ENCODE measurements around the gene KSR1.
"Not testable (repeated sequence)": the region's sequence is repeated elsewhere in the genome, so short reads cannot be mapped to it uniquely, and the experiment has no call there.

KSR1 gene

GRCh38 chr17:27637818-27638217, 181.6 kb downstream of the KSR1 start:
- Mint-ChIP-seq H3K27ac (peak overlapping the region; percentile 80), H3K36me3 (ENCODE audit: low read depth) (peaks cover 53% of the 10 kb centered on the region), H3K4me1 (ENCODE audit: low read depth) (peaks cover 53% of the 10 kb centered on the region)
- H3K9me3 Mint-ChIP-seq; H3K27me3 Mint-ChIP-seq; H3K4me3 Mint-ChIP-seq; intact Hi-C loops (cut with micrococcal nuclease): not testable (repeated sequence)

- Mint-ChIP-seq H3K36me3 (ENCODE audit: low read depth) (peaks cover 59% of the 10 kb centered on the region), H3K4me1 (ENCODE audit: low read depth) (peaks cover 47% of the 10 kb centered on the region)
- H3K4me3 Mint-ChIP-seq; H3K27ac Mint-ChIP-seq; intact Hi-C loops (cut with micrococcal nuclease); H3K27me3 Mint-ChIP-seq; H3K9me3 Mint-ChIP-seq: not testable (repeated sequence)
Measured at GRCh38 chr17:27638415-27638914, 182.2 kb downstream of the KSR1 start.

GRCh38 chr17:27640790-27641189, 184.5 kb downstream of the KSR1 start:
- Mint-ChIP-seq H3K27ac (no peak overlapping the region), H3K36me3 (ENCODE audit: low read depth) (peaks cover 76% of the 10 kb centered on the region), H3K9me3 (no peaks in the 10 kb centered on the region), H3K4me1 (ENCODE audit: low read depth) (peaks cover 29% of the 10 kb centered on the region), H3K27me3 (no peaks in the 10 kb centered on the region), H3K4me3 (no peak overlapping the region)
- intact Hi-C loops (cut with micrococcal nuclease), result no loop called here

- H3K27ac Mint-ChIP-seq, result peak overlapping the region; percentile 26
- intact Hi-C loops (cut with micrococcal nuclease), result no loop called here
- H3K4me3 Mint-ChIP-seq, result no peak overlapping the region
- peaks cover 30% of the 10 kb centered on the region for H3K4me1 Mint-ChIP-seq (ENCODE audit: low read depth)
- H3K27me3 Mint-ChIP-seq, result no peaks in the 10 kb centered on the region
- peaks cover 93% of the 10 kb centered on the region for H3K36me3 Mint-ChIP-seq (ENCODE audit: low read depth)
- H3K9me3 Mint-ChIP-seq, result no peaks in the 10 kb centered on the region
Measured at GRCh38 chr17:27644586-27644985, 188.3 kb downstream of the KSR1 start.

- H3K27me3 Mint-ChIP-seq; H3K27ac Mint-ChIP-seq; H3K4me3 Mint-ChIP-seq; intact Hi-C loops (cut with micrococcal nuclease); H3K9me3 Mint-ChIP-seq: not testable (repeated sequence)
- Mint-ChIP-seq H3K36me3 (ENCODE audit: low read depth) (peaks cover 89% of the 10 kb centered on the region), H3K4me1 (ENCODE audit: low read depth) (peaks cover 37% of the 10 kb centered on the region)
Measured at GRCh38 chr17:27645621-27646020, 189.4 kb downstream of the KSR1 start.

- Mint-ChIP-seq H3K4me1 (ENCODE audit: low read depth) (peaks cover 37% of the 10 kb centered on the region), H3K9me3 (no peaks in the 10 kb centered on the region), H3K4me3 (no peak overlapping the region), H3K27ac (peak overlapping the region; percentile 20), H3K27me3 (no peaks in the 10 kb centered on the region), H3K36me3 (ENCODE audit: low read depth) (peaks cover 83% of the 10 kb centered on the region)
- intact Hi-C loops (cut with micrococcal nuclease), result no loop called here
Measured at GRCh38 chr17:27646232-27646631, 190.0 kb downstream of the KSR1 start.

GRCh38 chr17:27647765-27648164, 191.5 kb downstream of the KSR1 start:
- Mint-ChIP-seq H3K27ac (no peak overlapping the region), H3K27me3 (no peaks in the 10 kb centered on the region), H3K4me3 (no peak overlapping the region), H3K36me3 (ENCODE audit: low read depth) (peaks cover 68% of the 10 kb centered on the region), H3K9me3 (no peaks in the 10 kb centered on the region), H3K4me1 (ENCODE audit: low read depth) (peaks cover 37% of the 10 kb centered on the region)
- intact Hi-C loops (cut with micrococcal nuclease), result no loop called here

GRCh38 chr17:27649111-27649571, 192.9 kb downstream of the KSR1 start:
- Mint-ChIP-seq H3K27ac (peak overlapping the region; percentile 16), H3K4me1 (ENCODE audit: low read depth) (peaks cover 35% of the 10 kb centered on the region), H3K36me3 (ENCODE audit: low read depth) (peaks cover 54% of the 10 kb centered on the region)
- intact Hi-C loops (cut with micrococcal nuclease); H3K9me3 Mint-ChIP-seq; H3K4me3 Mint-ChIP-seq; H3K27me3 Mint-ChIP-seq: not testable (repeated sequence)

- intact Hi-C loops (cut with micrococcal nuclease), result loop anchor here (5.0 kb wide), 1 partner anchor 232 kb away; no protein-coding TSS in a partner anchor
- H3K27me3 Mint-ChIP-seq, result no peaks in the 10 kb centered on the region
- peak overlapping the region; percentile 16 for H3K27ac Mint-ChIP-seq
- no peak overlapping the region for H3K4me3 Mint-ChIP-seq
- peaks cover 46% of the 10 kb centered on the region for H3K36me3 Mint-ChIP-seq (ENCODE audit: low read depth)
- peaks cover 32% of the 10 kb centered on the region for H3K4me1 Mint-ChIP-seq (ENCODE audit: low read depth)
- H3K9me3 Mint-ChIP-seq, result no peaks in the 10 kb centered on the region
Measured at GRCh38 chr17:27649929-27650328, 193.7 kb downstream of the KSR1 start.

- no peak overlapping the region for H3K27ac Mint-ChIP-seq
Measured at GRCh38 chr17:27650836-27651235, 194.6 kb downstream of the KSR1 start.

GRCh38 chr17:27651411-27652345, 195.4 kb downstream of the KSR1 start:
- peaks cover 28% of the 10 kb centered on the region for H3K4me1 Mint-ChIP-seq (ENCODE audit: low read depth)
- H3K9me3 Mint-ChIP-seq, result no peaks in the 10 kb centered on the region
- intact Hi-C loops (cut with micrococcal nuclease), result loop anchor here (1.0 to 5.0 kb wide), 2 partner anchors 48 to 231 kb away; no protein-coding TSS in a partner anchor
- H3K27ac Mint-ChIP-seq, result no peak overlapping the region
- H3K4me3 Mint-ChIP-seq, result no peak overlapping the region
- H3K27me3 Mint-ChIP-seq, result no peaks in the 10 kb centered on the region
- peaks cover 35% of the 10 kb centered on the region for H3K36me3 Mint-ChIP-seq (ENCODE audit: low read depth)

More at GRCh38 chr17:27650836-27651235, 194.6 kb downstream of the KSR1 start:
- no peaks in the 10 kb centered on the region for H3K9me3 Mint-ChIP-seq
- peaks cover 44% of the 10 kb centered on the region for H3K36me3 Mint-ChIP-seq (ENCODE audit: low read depth)
- H3K4me1 Mint-ChIP-seq (ENCODE audit: low read depth), result peaks cover 32% of the 10 kb centered on the region
- H3K4me3 Mint-ChIP-seq, result no peak overlapping the region
- intact Hi-C loops (cut with micrococcal nuclease), result loop anchor here (1.0 to 5.0 kb wide), 2 partner anchors 48 to 231 kb away; no protein-coding TSS in a partner anchor
- H3K27me3 Mint-ChIP-seq, result no peaks in the 10 kb centered on the region

GRCh38 chr17:27653449-27653971, 197.3 kb downstream of the KSR1 start:
- Mint-ChIP-seq H3K36me3 (ENCODE audit: low read depth) (peaks cover 17% of the 10 kb centered on the region), H3K4me1 (ENCODE audit: low read depth) (peaks cover 15% of the 10 kb centered on the region)
- not testable (repeated sequence) for H3K27me3 Mint-ChIP-seq, H3K9me3 Mint-ChIP-seq, H3K27ac Mint-ChIP-seq, H3K4me3 Mint-ChIP-seq
- intact Hi-C loops (cut with micrococcal nuclease), result loop anchor here (5.0 kb wide), 1 partner anchor 229 kb away; no protein-coding TSS in a partner anchor

GRCh38 chr17:27654136-27654535, 197.9 kb downstream of the KSR1 start:
- H3K9me3 Mint-ChIP-seq, result no peaks in the 10 kb centered on the region
- H3K27me3 Mint-ChIP-seq, result no peaks in the 10 kb centered on the region
- peaks cover 11% of the 10 kb centered on the region for H3K4me1 Mint-ChIP-seq (ENCODE audit: low read depth)
- H3K36me3 Mint-ChIP-seq (ENCODE audit: low read depth), result peaks cover 11% of the 10 kb centered on the region
- no peak overlapping the region for H3K27ac Mint-ChIP-seq
- H3K4me3 Mint-ChIP-seq, result no peak overlapping the region
- intact Hi-C loops (cut with micrococcal nuclease), result loop anchor here (5.0 kb wide), 1 partner anchor 228 kb away; no protein-coding TSS in a partner anchor
